Keratinocyte (primary cell): Measurements from ENCODE around the gene TOX2.

ENCODE experiments used
- EZH2 ChIP-seq: IDR thresholded peaks from one replicate; pipeline ENCODE4 v1.6.1; 2012; ENCODE audit warnings: inconsistent platforms, mild to moderate bottlenecking, low read length, moderate library complexity
- TF ChIP-seq, protein P1 (sequence below), 3 experiments: IDR thresholded peaks in 1 of 3; conservative IDR thresholded peaks in 1 of 3; optimal IDR thresholded peaks in 1 of 3; 2 replicates in 2 of 3; 3 replicates in 1 of 3; pipeline versions ENCODE3 to v1.5.1; 2011; ENCODE audit warnings: low read length in 3 of 3, mild to moderate bottlenecking in 3 of 3, moderate library complexity in 2 of 3, control low read depth in 1 of 3, inconsistent platforms in 1 of 3; ENCODE audit not compliant: insufficient read depth in 2 of 3; ENCODE audit errors: extremely low read depth in 1 of 3

DNA sequence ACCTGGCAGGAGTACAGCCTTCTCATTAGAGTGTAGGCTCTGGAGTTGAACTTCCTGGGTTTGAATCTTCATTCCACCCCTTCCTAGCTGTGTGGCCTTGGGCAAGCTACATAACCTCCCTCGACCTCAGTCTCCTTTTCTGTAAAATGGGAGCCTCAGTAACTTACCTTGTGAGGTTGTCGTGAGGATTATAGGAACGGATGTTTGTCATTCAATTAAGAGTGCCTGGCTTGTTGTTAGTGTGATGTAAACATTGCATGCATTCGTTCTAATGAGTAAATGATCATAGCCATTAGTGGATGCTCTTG lies 45.2 kb downstream of the TOX2 start:
- TF ChIP-seq, protein P1, sequence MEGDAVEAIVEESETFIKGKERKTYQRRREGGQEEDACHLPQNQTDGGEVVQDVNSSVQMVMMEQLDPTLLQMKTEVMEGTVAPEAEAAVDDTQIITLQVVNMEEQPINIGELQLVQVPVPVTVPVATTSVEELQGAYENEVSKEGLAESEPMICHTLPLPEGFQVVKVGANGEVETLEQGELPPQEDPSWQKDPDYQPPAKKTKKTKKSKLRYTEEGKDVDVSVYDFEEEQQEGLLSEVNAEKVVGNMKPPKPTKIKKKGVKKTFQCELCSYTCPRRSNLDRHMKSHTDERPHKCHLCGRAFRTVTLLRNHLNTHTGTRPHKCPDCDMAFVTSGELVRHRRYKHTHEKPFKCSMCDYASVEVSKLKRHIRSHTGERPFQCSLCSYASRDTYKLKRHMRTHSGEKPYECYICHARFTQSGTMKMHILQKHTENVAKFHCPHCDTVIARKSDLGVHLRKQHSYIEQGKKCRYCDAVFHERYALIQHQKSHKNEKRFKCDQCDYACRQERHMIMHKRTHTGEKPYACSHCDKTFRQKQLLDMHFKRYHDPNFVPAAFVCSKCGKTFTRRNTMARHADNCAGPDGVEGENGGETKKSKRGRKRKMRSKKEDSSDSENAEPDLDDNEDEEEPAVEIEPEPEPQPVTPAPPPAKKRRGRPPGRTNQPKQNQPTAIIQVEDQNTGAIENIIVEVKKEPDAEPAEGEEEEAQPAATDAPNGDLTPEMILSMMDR (optimal IDR thresholded peaks at IDR 0.05 in 1 of 3, IDR thresholded peaks at IDR 0.05 in 1 of 3, conservative IDR thresholded peaks at IDR 0.05 in 1 of 3; ENCODE audit: extremely low read depth in 1 of 3, insufficient read depth in 2 of 3, low read length in 3 of 3) = no peak
- TF ChIP-seq EZH2 = no peak
